Activated CD4-positive, alpha-beta T cell treated with anti-CD3 and anti-CD28 coated beads, Interleukin-2, amount 50 U/mL, for 16 hours (primary cell): Measurements from ENCODE around the gene MRC2.
"Not testable (repeated sequence)": the region's sequence is repeated elsewhere in the genome, so short reads cannot be mapped to it uniquely, and the experiment has no call there.

Experiments
- DNase-seq: peaks from one replicate; pipeline ENCODE4 v3.0.0-alpha.2; 2020

Gene MRC2

DNA sequence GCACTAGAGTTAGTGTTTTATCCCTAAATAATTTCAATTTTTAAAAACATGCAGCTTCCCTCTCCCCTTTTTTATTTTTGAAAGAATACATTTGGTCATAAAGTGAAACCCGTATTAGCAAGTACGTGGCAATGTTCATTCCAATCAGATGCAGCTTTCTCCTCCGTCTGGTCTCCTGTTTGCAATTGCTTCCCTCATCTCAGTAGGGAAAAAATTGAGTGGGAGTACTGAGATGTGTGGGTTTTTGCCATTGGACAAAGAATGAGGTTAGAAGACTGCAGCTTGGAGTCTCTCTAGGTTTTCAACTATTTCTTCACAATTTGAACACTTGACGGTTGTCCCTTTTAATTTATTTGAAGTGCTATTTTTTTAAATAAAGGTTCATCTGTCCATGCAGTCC lies 14.4 kb upstream of the MRC2 start:
- DNase-seq = not testable (repeated sequence)

DNA sequence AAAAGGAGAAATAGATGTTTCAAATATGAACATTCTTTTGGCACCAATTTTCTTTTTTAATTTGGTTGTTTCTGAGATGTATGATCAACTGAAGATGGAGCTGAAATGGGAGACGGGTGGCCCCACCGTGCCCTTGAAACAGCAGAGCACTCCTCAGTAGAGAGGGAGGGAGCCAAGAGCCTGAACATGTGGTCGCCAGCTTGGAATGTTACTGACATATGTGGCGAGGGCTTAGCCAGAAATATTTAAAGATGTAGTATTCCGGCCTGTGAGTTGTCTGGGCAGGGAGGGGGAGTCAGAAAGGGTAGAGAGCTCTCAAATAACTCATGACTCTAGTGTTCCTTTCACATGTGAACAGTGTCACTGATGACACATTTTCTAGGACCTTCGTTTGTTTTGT lies 13.3 kb upstream of the MRC2 start:
- DNase-seq = no peak

DNA sequence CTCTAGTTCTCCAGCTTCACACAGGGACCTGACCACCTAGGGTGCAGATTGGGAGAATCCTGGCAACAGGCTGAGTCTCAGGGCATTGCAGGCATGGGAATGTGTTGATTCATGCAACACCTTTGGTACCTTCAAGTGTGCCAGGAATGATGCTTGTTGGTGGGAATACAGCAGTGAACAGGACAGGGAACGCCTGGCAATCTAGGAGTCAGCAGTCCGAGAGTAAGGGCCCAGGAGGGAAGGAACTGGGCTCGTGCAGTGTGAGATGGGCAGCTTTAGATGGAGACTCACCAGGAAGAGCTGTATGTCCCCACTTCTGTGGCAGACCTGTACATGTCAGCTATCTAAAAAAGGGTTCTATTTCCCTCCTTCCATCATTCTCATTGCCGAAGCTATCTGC lies 12.0 kb upstream of the MRC2 start:
- no peak for DNase-seq

- DNase-seq = no peak
Observed at GRCh38 chr17:62616993-62617893, 10.2 kb upstream of the MRC2 start.

DNA sequence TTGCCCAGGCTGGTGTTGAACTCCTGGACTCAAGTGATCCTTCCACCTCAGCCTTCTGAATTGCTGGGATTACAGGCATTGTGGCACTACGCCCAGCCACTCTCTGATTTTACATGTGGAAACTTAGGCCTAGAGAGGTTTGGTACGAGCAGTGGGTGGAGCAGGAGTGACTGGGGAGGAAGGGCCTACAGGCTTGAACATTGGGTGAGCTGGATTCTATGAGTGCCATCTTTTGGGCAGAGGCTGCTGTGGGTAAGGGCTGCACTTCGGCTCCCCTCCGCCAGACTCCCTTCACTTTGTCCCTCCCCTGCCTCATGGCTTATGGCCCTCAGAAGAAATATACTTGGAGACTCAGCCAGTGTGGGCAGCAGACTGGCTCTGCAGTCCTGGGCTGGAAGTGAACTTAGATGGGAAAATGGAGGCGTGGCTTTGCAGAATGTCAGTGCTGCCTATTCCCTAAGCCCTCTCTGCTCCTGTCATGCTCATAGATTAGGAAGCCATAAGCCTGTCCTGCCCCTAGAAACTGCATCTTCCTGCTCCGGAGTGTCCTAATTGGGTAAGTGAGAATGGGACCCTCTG lies 9.5 kb upstream of the MRC2 start:
- DNase-seq = no peak

GRCh38 chr17:62618647-62619416 lies 8.6 kb upstream of the MRC2 start:
- DNase-seq = no peak

DNA sequence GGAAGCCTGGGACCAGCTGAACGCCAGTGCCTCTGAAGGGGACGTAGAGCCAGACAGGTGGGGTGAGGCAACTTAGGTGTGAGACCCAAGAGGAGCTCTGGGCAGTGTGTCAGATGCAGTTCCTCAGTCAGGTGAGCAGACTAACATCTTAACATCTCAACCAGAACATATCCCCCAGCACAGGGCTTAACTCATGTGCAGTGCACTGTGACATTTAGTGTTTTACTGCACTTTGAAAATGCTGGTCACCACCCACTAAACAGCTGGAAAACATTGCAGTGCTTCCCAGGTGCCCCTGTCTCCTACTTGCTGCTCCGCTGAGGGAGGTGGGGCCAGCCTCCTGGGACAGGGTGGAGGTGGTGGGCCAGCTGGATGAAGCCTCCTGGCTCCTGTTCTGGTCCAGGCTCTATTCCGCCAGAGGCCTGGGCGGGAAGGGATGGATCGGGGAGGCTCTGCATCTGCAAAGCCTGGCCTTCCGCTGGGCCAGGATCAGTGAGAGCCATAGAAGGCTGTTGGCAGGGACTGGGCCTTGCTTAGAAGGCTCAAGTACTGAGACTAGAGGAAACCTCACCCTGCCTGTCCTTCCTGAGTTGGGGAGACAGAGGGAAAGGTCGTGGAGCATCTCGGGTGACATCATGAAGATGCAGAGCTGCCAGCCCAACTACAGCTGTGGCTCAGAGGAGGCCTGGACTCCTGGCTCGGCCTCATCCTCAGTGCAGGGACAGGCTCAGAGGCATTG lies 7.9 kb upstream of the MRC2 start:
- no peak for DNase-seq

GRCh38 chr17:62621223-62621622 lies 6.2 kb upstream of the MRC2 start:
- no peak for DNase-seq

DNA sequence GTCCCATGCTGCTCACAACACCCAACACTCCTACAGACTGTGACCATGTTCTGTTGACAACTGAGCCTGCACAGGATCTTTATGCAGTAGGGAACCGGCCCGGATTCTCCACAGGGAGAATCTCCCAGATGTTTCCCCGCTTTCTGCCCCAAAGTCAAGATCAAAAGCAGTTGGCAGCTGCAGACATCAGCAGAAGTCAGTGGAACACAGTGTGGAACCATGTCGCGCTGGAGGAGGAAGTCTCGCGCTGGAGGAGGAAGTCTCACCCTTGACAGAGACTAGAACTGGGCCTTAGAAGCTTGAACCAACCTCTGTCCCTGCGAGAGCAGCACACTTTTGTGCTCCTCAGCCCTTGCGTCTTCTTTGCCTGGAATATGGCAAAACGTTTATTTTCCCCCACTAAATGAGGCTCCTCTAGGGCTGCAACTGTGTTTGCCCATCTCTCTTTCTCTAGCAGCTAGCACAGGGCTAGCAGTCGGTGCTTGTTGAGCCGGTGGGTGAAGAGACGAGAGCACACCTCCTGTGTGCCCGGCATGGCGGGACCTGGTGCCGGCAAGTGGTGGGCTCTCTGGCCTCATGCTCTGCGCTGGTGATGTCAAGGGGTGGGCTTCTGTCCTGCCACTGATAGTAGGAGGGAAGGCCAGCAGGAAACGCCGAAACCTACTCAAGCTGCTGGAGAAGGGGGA lies 2.1 kb upstream of the MRC2 start:
- DNase-seq = no peak

GRCh38 chr17:62625870-62626200 lies 1.6 kb upstream of the MRC2 start:
- DNase-seq = no peak

DNA sequence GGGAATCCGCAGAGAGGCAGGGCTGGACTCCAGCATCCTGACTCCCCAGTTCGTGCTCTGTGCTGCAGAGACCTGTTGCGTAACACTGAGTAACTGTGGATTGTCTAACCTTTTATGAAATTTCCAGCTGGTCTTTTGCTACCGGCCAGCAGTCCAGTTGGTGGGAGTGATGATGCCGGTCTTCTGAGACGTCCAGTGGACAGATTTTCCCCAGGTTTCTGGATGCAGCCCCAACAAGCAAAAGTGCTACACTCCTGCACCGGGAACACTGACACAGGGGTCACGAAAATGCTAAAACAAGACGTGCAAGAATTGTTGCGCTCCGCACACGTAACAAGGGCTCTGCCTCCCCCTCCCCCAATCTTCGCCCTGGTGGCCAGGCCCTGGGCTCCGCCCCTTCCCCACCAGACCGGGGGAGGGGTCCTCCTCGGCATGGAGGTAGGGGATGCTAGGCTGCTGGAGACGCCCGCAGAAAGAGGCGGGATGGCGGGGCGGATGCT lies 701 bp upstream of the MRC2 start:
- no peak for DNase-seq

DNA sequence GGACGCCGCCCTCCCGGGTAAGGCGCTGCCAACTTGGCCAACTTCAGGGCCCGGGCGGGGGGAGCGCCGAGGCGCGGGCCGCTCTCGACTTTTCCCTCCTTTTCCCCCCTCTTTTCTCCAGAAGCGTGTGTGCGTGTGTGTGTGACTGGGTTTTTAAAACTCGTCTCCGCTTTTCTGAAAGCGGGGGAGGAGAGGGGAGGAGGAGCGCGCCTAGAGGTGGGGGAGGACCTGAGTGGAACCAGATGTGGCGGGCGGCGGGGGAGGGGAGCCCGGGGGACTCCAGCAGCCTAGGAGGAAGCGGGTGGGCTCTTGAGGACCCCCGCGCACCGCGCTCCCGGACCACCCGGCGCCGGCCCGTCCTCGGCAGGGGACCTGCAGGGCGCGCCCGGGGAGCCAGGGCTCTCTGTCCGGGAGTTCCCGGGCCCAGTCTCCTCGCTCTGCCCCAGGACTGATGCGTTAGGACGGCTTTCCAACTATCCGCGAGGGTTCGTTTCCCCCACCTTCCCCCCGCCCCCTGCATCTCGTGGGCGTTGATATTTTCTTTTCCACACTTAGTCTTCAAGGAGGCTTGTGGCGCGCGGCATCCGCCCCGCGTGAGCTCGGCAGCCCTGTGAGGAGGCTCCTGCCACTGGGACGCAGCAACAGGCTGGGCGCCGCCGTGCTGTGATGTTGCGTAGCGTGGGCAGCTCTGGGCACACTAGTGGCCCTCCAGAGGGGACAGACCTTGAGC lies 599 bp downstream of the MRC2 start:
- DNase-seq = peak; percentile 46

DNA sequence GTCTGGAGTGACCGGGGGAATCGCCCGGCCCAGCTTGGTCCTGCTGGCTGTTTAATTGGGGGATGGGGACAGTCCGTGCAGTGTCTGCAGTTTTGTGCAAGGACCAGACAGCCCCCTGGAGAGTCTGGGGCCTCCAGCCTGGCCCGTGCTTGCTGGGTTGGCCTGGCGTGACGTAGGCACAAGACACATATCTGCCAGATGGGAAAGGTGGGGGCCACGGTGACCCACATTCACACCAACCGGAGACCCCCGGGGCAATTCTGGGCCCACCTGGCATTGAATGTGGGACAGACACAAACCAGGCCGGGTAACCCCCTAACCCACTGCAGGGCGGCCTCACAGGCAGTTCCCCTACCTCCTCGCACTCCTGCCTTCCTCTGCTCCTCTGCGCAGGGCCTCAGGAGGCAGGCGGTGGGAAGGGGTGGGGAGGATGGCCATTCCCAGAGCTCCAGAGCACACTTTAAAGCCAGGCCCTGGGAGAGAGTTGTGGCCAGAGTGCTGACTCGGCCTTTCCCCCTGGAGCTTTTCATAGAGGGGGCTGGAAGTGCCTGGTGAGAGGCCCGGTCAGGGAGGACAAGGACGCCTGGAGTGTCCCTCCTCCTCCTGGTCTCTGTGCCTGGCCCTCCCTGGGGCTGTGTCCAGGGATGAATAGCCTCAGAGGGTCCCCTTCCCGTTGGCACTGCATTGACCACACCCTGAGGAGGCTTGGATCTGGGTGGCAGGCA lies 1.5 kb downstream of the MRC2 start:
- no peak for DNase-seq

DNA sequence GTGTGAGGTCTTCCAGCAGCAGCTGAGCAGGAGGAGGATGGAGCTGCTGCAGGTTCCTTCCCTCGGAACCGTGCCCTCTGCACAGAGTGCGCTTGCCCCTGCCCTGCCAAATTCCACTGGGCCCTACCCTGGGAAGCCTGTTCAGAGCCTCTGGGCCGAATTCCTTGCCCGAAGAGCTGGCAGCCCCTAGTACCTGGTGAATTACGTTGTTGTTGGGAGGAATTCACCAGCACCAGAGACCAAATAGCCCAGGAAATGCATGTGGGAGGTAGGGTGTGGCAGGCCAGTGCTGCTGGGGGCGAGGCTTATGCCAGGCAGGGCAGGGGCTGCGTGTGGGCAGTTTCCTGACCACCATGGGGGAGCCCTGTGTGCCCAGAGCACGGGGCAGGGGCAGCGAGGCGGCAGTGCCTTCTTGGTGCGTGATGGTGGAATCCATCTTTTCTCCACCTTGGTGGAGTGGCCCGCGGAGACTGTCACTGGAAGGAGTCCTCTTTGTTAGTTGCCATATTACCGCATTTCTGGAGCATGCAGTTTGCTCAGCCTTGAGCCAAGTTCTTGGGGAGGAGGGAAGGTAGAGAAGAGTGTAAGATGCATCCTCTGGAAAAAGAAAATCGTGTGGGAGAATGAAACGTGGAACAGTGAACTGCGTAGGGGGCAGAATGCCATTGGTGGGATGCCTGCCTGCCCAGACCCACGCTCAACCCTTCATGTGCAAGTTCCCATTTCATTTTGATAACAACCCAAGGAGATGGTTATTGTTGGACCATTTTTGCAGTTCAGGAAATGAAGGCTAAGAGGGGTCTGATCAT lies 2.3 kb downstream of the MRC2 start:
- no peak for DNase-seq

GRCh38 chr17:62630365-62631085 lies 3.1 kb downstream of the MRC2 start:
- no peak for DNase-seq

- no peak for DNase-seq
Observed at GRCh38 chr17:62631086-62631935, 3.8 kb downstream of the MRC2 start.

DNA sequence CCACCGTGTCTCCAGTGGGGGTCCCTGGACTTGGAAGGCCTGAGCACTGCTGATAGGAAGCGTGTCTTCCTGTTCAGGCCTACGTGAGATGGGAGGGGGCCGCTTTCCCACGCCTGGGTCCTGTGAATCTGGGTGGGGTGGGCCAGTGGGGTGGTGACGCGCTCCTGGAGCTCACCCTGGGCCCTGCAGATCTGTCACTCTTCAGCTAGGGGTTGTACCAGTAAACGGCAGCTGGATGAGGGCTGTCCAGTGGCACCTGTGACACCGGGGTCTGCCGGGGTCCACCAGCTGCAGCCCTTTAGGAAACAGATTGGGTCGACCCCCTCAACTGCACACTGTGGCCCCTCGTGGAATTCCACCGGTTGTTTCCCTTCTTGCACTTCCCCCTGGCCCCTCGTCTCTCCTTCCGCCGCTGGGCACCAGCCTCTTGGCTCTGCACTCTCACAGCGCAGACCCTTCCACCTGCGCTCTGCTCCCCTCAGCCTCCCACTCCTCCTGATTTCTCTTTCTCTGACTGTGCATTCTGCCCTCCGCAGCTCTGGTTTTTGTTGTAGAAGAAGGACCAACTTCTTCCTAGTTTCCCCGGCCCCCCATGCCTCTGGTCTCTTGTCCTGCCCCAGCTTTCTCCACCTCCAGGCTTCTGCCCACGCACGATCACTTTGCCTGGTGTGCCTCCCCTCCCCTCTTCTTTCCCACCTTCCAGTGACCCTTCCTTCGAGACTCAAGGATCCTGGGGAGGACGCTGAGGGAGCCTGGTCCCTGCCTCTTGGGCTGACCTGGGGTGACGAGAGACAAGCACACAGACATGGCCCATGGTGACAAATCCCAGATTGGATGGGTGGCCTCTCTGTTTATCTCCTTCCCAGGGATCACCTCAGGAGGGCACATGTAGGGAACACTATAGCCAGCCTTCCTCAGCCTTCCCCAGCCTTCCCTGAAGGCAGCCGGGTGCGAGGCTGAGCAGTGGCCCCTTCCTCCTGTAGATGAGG lies 4.8 kb downstream of the MRC2 start:
- no peak for DNase-seq
